Colonic mucosa (tissue), 4 donors: ENCODE data around the gene FNBP1. TPM values are rescaled to one million over a fixed set of nuclear protein-coding genes. Genes with fewer than 3 reads are reported as not detected.
A peak's percentile ranks its signal among the peaks of the same experiment; 100 is the strongest.

ENCODE experiments used
- DNase-seq: peaks from one replicate; pipeline ENCODE4 v3.0.0-alpha.2; 2020
- H3K27ac ChIP-seq: fragments of 200-600 bp; one replicate; pipeline ENCODE4 v1.8.0; 2021
- H3K27me3 ChIP-seq: fragments of 200-600 bp; one replicate; pipeline ENCODE4 v1.8.0; 2021
- H3K36me3 ChIP-seq: fragments of 200-600 bp; one replicate; pipeline ENCODE4 v1.8.0; 2021
- H3K4me1 ChIP-seq: fragments of 200-600 bp; one replicate; pipeline ENCODE4 v1.8.0; 2021; ENCODE audit warnings: mild to moderate bottlenecking
- H3K4me3 ChIP-seq: fragments of 200-600 bp; one replicate; pipeline ENCODE4 v1.8.0; 2021
- H3K9ac ChIP-seq, 2 donors: one replicate each; pipeline ENCODE4 v1.7.0; 2013; ENCODE audit warnings: control low read depth in 2 of 2, low read depth in 2 of 2, low read length in 2 of 2
- H3K9me3 ChIP-seq: fragments of 200-600 bp; one replicate; pipeline ENCODE4 v1.8.0; 2021
- CTCF ChIP-seq: fragments of 200-600 bp; IDR thresholded peaks from one replicate; pipeline ENCODE4 v1.8.0; 2022; ENCODE audit warnings: antibody characterized with exemption, mild to moderate bottlenecking
- intact Hi-C: fragments of 100-400 bp; cut with DNase I; formaldehyde crosslinking; loops from one replicate; pipeline ENCODE4 v1.14.1; 2022
- total RNA-seq, 2 donors: library from RNA; stranded (reverse); fragmentation: NEBNext Ultra II Directional in 1 of 2; extraction: Animal tissue kit (Norgen Biotek cat#: 25700) in 1 of 2; gene quantifications; one replicate each; pipeline ENCODE4 v1.2.1, GENCODE V29; 2021
- donor health status: healthy.
- donor health status: DM: no; HTN: no; CAD: no.
- donor health status: DM: no; HTN: no; CAD: no.

FNBP1 gene
- total RNA-seq, 2 donors from 2014 or later = 24.7 to 55.5 TPM

- Histone ChIP-seq H3K36me3 (no peaks in the 10 kb centered on the region), H3K9ac (no peak overlapping the region), H3K27ac (no peak overlapping the region), H3K27me3 (no peaks in the 10 kb centered on the region), H3K9me3 (no peaks in the 10 kb centered on the region), H3K4me1 (no peaks in the 10 kb centered on the region), H3K4me3 (no peak overlapping the region)
- DNase-seq = no peak
- intact Hi-C loops = no loop called here
- no peak for TF ChIP-seq CTCF
Measured at GRCh38 chr9:129979071-129979745, 63.8 kb downstream of the FNBP1 start.

- no peaks in the 10 kb centered on the region for H3K36me3 ChIP-seq
Measured at GRCh38 chr9:129972816-129973215, 70.2 kb downstream of the FNBP1 start.

GRCh38 chr9:129968690-129969485, 74.1 kb downstream of the FNBP1 start:
- TF ChIP-seq CTCF = no peak
- no peaks in the 10 kb centered on the region for H3K36me3 ChIP-seq
- no peaks in the 10 kb centered on the region for H3K27me3 ChIP-seq
- no peak overlapping the region for H3K9ac ChIP-seq
- no peak for DNase-seq
- H3K4me3 ChIP-seq = no peak overlapping the region
- peaks cover 15% of the 10 kb centered on the region for H3K4me1 ChIP-seq
- H3K27ac ChIP-seq = peak overlapping the region; percentile 67
- intact Hi-C loops = no loop called here
- H3K9me3 ChIP-seq = no peaks in the 10 kb centered on the region

More at GRCh38 chr9:129972816-129973215, 70.2 kb downstream of the FNBP1 start:
- intact Hi-C loops = no loop called here
- no peak overlapping the region for H3K9ac ChIP-seq
- no peak overlapping the region for H3K4me3 ChIP-seq
- no peak overlapping the region for H3K27ac ChIP-seq
- H3K27me3 ChIP-seq = no peaks in the 10 kb centered on the region
- H3K4me1 ChIP-seq = peaks cover 13% of the 10 kb centered on the region
- H3K9me3 ChIP-seq = no peaks in the 10 kb centered on the region
- DNase-seq = no peak
- TF ChIP-seq CTCF = no peak

- peaks cover 16% of the 10 kb centered on the region for H3K4me1 ChIP-seq
- H3K4me3 ChIP-seq = no peak overlapping the region
- no peak for DNase-seq
- TF ChIP-seq CTCF = no peak
- H3K27ac ChIP-seq = peak overlapping the region; percentile 75
- intact Hi-C loops = no loop called here
- no peaks in the 10 kb centered on the region for H3K36me3 ChIP-seq
- H3K9ac ChIP-seq = peak overlapping the region; percentile 6 to 21
- no peaks in the 10 kb centered on the region for H3K27me3 ChIP-seq
- no peaks in the 10 kb centered on the region for H3K9me3 ChIP-seq
Measured at GRCh38 chr9:129964901-129965734, 77.9 kb downstream of the FNBP1 start.
